GM19193 (cell line): Measurements from ENCODE around the gene MCC.

ENCODE experiments used
- POLR2A ChIP-seq: IDR thresholded peaks from 4 replicates; pipeline ENCODE4 v1.6.1; 2011; ENCODE audit not compliant: insufficient read depth, insufficient read length; ENCODE audit errors: extremely low read depth

Gene MCC

GRCh38 chr5:113448252-113448651, 40.0 kb downstream of the MCC start:
- no peak for TF ChIP-seq POLR2A

- no peak for TF ChIP-seq POLR2A
Measured at GRCh38 chr5:113447498-113448050, 40.7 kb downstream of the MCC start.

- no peak for TF ChIP-seq POLR2A
Measured at GRCh38 chr5:113446358-113446927, 41.8 kb downstream of the MCC start.

GRCh38 chr5:113437111-113437510, 51.1 kb downstream of the MCC start:
- no peak for TF ChIP-seq POLR2A

DNA sequence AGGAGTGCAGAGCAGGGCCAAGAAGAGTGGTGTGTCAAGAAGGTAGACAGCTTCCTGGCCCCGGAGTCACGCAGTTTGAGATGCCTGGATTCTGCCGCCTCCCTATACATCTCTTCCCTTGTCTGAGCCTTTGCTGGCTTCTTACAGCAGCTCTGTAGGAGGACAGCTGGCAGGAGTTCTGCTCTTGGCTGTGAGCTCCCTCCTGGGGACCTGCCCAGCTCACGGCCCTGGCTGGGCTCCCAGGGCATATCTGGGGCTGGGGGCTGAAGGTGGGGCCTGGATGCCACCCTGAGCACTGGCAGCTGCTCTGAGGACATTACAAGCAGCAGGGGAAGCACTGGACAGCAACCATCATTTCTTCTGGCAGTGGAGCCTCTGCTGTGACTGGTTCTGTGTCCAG, 52.7 kb downstream of the MCC start:
- TF ChIP-seq POLR2A, result no peak

- no peak for TF ChIP-seq POLR2A
Measured at GRCh38 chr5:113434889-113435288, 53.4 kb downstream of the MCC start, which contains the start of gene TSSK1B. Gene TSSK1B, minus strand, starts transcription at chr5:113434989. Its CDS starts 150 bp downstream, at chr5:113434839.

DNA sequence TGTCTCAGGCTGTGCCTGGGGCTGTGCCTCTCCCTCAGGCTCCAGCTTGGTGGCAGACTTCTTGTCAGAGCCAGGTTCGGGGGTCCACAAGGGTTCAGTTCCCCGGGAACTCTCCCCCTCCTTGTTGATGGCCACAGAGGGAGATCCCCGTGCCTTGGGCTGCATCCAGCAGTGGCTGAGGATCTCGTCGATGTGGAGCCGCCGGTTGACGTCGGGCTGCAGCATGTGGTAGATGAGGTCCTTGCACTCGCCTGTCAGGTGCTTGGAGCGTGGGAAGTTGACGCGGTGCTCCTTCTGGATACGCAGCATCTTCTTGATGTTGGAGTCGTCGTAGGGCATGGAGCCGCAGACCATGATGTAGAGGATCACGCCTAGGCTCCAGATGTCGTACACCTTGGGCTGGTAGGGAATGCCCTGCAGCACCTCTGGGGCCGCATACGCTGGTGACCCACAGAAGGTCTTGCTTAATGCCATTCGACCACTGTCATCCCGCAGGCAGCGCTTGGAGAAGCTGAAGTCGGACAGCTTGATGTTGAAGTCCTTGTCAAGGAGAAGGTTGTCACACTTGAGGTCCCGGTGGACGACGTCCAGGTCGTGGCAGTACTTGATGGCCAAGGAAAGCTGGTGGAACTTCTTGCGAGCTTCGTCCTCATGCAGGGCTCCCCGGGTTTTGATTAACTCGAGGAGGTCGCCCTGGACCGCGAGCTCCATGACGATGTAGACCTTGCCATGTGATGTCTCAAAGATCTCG, 54.2 kb downstream of the MCC start:
- TF ChIP-seq POLR2A, result no peak

DNA sequence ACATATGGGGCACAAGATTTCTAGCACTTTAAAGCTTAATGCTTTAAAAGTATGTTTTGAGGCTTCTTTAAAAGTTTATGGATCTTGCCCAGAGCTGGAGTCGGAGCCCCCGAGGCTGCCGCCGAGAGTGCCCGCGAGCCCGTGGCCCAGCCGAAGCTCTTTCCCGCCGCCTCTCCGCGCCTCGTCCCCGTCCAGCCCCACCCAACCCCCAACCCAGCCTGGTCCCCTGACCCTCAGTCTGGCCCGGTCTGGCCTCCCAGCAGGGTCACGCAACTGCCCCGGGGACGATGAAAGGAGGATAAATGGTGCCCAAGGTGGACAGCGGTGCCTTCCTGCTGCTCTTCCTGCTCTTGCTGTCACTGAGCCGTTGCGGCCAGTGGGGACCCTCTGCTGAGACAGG, 55.2 kb downstream of the MCC start:
- TF ChIP-seq POLR2A, result no peak

DNA sequence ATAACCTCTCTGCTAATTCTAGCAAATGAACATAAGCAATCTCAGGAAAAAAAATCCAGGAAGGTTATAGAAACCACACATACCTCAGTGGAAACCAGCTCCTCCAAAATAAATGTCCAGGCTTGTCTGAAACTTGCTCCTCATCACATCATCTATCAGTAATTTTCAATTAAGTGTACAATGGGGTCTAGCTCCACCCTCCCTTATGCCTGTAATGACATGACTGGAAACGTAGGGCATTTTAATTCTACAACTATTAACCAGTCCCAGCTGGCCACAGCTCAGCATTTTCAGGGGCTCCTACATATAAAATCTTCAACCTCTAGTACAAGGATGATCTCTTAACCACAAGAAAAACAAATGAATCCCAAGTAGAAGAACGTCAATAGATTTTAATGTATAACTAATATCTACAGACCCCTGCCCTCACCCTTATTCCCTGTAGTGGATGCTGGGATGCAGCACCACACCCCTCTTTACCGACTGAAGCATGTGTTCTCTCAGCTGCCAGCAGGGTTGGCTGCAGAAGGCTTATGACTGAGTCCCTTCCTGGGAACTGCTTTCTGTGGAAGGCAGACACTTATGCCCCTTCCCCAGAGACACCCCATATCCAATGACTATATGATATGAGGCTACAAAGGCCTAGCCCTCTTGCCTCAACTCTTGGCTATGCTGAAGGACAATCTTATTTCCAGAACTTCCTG, 60.2 kb downstream of the MCC start:
- no peak for TF ChIP-seq POLR2A

- no peak for TF ChIP-seq POLR2A
Measured at GRCh38 chr5:113425909-113426308, 62.3 kb downstream of the MCC start.

DNA sequence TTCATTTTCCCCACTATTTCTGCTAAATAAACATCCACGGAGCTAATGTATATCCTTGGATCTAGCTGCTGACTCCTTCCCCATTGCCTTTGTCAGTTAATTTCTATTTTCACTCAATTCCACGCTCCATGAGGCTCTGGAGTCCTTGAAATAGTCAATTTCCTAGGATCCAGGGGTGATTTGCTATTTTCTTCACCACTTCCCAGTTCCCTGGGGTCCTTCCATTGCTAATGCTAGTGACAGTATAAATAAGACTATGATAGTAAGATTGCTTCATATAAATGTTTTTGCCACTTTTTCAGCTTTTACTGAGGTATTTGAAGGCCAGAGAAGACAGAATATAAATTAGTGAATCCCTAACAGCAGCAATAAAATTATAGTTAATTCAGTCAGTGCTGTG, 66.6 kb downstream of the MCC start:
- no peak for TF ChIP-seq POLR2A

DNA sequence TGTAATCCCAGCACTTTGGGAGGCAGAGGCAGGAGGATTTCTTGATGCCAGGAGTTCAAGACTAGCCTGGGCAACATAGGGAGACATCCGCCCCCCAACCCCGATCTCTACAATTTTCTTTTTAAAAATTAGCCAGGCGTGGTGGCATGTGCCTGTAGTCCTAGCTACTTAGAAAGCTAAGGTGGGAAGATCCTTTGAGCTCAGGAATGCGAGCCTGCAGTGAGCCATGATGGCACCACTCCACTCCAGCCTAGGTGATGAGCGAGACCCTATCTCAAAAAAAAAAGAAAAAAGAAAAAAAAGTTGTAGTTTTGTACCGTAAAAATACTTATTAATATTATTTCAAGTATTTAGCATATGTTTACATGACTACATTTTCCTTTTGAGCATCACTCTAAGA, 82.7 kb downstream of the MCC start:
- TF ChIP-seq POLR2A, result no peak

DNA sequence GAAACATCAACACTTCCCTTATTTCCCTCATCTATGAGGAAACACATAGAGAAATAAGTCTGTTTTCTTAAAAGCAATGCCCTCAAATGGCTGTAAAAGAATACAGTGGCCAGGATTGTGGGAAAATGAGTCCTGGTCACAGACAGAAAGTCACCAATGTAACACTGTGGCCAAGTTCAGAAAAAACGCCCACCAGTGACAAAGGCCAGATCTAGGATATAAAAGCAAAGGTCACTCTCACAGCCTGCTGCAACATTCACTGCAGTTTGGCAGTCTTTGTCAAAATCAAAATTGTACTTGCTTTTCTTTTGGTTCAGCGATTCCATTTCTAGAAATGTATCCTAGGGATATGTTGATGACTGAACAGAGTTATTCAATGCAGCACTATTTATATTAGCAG, 84.0 kb downstream of the MCC start:
- no peak for TF ChIP-seq POLR2A

- no peak for TF ChIP-seq POLR2A
Measured at GRCh38 chr5:113397046-113397445, 91.2 kb downstream of the MCC start.

DNA sequence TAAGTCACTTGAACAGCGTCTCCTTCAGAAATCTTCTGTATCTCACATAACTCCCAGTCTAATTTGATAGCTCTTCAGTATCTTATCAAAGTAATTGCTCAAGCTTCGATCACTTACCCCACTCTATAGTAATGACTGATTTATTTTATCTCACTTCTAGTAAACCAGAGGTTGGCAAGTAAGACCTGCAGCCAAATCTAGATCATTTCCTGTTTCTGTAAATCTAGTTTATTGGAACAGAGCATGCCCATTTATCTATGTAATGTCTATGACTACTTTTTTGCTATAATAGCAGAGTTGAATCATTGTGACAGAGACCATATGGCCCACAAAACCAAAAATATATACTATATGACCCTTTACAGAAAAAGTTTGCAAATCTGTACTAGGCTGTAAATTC, 93.6 kb downstream of the MCC start:
- TF ChIP-seq POLR2A, result no peak
